CD1c-positive myeloid dendritic cell (primary cell): ENCODE measurements around the gene ZFAND3.
A peak's percentile ranks its signal among the peaks of the same experiment; 100 is the strongest.
"Not testable (repeated sequence)": the region's sequence is repeated elsewhere in the genome, so short reads cannot be mapped to it uniquely, and the experiment has no call there.

Experiments
- DNase-seq: peaks from one replicate; pipeline ENCODE4 v3.0.0-alpha.2; 2016; ENCODE audit errors: extremely low spot score

ZFAND3 gene

DNA sequence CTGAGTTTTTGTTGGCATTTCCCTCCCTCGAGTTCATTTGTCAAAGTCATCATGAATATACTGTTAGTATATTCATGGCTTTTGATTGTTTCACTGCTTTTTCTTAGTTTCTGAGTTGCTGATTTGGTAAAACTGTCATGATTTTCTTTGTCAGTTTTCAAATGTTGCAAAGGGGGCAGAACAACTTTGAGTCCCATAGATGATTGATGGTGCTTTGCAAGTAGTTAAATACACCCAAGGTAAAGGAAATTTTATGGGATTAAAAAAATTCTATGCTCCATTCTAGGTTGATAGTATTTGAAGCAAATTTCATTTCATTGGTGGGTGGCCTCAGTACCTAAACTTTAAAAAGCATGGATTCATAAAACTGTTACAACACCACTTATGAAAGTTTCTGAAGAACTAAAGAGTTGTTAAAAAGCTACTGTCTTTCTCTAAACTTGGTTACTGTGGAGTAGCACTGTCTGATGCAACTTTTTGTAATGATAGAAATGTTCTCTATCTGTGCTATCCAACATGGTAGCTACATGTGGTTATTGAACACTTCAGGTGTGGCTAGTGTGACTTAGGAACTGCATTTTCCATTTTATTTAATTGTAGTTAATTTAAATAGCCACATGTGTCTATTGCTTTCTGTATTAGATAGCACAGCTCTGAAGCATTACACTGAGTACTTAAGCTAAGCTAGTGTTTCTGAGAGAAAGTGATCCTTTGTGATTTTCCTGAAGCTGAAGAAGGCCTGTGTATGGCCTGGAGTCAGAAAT lies 153.6 kb downstream of the ZFAND3 start:
- no peak for DNase-seq

DNA sequence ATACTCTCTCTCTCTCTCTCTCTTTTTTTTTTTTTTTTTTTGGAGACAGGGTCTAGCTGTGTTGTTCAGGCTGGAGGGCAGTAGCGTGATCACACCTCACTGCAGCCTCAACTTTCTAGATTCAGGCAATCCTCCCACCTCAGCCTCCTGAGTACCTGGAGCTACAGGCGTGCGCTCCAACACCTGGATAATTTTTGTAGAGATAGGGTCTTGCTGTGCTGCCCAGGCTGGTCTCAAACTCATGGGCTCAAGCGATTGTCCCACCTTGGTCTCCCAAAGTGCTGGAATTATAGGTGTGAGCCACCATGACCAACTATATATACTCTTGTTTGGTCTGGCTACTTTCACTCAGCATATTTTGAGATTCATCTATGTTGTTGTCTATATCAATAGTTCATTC lies 154.9 kb downstream of the ZFAND3 start:
- DNase-seq, result no peak

GRCh38 chr6:37974943-37975342 lies 155.4 kb downstream of the ZFAND3 start:
- DNase-seq, result no peak

GRCh38 chr6:37977715-37978114 lies 158.2 kb downstream of the ZFAND3 start:
- DNase-seq, result no peak

DNA sequence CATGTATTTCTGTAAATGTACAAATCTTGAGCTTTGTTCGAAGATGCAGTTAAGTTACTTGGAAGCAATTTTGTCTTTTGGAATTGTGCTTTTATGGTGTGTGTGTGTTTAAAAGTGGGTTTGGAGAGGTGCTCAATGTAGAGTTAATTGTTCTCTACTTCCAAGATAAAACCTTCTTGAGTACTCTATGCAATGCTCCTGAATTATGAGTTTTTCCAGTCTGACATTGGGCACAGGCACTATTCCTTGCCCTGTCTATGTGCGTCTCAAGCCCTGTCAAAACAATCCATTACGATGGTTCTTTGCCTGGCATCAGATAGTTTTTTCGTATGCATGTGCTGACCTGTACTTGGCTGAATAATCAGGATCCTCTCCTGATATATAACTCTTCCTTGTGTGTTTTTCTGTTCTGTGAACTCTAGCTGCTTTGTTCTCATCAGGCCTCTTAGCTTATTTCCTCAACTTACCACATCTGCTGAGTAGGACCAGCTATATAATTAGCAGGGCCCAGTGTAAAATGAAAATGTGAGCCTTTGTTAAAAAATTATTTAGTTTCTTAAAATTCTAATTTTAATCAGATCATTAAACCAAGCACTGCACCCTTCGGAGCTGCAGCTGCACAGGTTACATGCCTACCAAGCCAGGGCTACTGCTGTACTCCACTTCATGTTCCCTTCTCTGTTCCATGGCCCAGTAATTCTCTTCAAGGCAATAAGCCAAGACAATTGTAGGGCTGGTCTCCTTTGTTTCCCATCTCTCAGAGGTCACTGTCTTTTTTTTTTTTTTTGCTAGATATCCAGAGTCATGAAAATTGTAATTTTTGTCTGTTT lies 160.1 kb downstream of the ZFAND3 start:
- DNase-seq, result no peak

DNA sequence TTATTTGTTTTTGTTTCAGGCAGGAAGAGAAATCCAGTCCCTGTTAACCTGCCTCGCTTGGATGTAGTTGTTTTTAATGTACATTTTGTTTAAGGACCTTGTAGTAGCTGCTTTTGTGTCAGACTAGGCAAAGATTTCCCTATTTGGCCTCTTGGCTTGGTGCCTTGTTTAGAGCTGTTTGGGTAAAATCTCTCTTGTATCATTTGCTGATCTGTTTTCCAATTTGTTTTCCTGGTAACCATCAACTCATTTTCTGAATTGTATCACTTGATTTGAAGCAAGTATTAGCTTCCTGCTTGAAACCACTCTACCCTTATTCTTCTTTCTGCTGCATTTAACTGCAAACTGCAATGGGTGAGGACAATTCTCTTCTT lies 160.7 kb downstream of the ZFAND3 start:
- no peak for DNase-seq

GRCh38 chr6:37981626-37982025 lies 162.1 kb downstream of the ZFAND3 start:
- DNase-seq, result no peak

GRCh38 chr6:37982317-37982716 lies 162.8 kb downstream of the ZFAND3 start:
- peak; percentile 49 for DNase-seq

- no peak for DNase-seq
These were observed 164.4 kb downstream of the ZFAND3 start for GRCh38 chr6:37983720-37984501.

- no peak for DNase-seq
These were observed 165.1 kb downstream of the ZFAND3 start for GRCh38 chr6:37984578-37984977.

DNA sequence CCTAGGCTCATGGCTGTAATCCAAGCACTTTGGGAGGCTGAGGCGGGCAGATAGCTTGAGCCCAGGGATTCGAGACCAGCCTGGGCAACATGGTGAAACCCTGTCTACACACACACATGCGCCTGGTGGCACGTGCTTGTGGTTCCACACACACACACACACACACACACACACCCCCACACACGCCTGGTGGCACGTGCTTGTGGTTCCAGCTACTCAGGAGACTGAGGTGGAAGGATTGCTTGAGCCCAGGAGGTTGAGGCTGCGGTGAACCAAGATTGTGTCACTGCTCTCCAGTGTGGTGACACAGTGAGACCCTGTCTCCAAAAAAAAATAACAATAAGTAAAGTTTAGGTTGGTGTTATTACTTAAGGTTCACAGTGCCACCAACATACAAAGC lies 165.8 kb downstream of the ZFAND3 start:
- DNase-seq, result no peak

- DNase-seq, result no peak
These were observed 167.5 kb downstream of the ZFAND3 start for GRCh38 chr6:37987018-37987417.

GRCh38 chr6:37987559-37987958 lies 168.0 kb downstream of the ZFAND3 start:
- no peak for DNase-seq

- no peak for DNase-seq
These were observed 168.6 kb downstream of the ZFAND3 start for GRCh38 chr6:37988127-37988526.

GRCh38 chr6:37988696-37989095 lies 169.2 kb downstream of the ZFAND3 start:
- DNase-seq, result no peak

GRCh38 chr6:37990762-37991525 lies 171.4 kb downstream of the ZFAND3 start:
- DNase-seq, result no peak

DNA sequence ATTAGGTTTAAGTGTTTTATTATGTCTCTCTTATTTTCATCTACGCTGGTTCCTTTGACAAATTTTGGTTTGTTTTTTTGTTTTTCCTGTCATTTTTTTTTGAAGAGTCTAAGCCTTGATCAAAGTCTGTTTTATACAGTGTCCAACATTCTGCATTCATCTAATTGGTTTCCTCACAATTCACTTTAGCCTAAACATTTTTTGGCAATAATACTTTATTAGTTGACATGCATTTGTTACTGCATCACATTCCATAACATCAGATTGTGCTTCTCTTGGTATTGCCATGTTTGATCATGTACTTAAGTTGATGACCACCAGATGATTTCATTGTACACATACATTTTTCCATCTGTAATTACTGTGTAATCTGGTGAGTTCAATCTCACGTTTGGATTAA lies 173.2 kb downstream of the ZFAND3 start:
- DNase-seq, result no peak

GRCh38 chr6:37993194-37993593 lies 173.7 kb downstream of the ZFAND3 start:
- DNase-seq, result not testable (repeated sequence)

GRCh38 chr6:37993596-37993995 lies 174.1 kb downstream of the ZFAND3 start:
- no peak for DNase-seq

- DNase-seq, result no peak
These were observed 174.7 kb downstream of the ZFAND3 start for GRCh38 chr6:37994223-37994622.

GRCh38 chr6:37998366-37998765 lies 178.8 kb downstream of the ZFAND3 start:
- DNase-seq, result no peak

- DNase-seq, result no peak
These were observed 181.9 kb downstream of the ZFAND3 start for GRCh38 chr6:38001386-38001785.
